Endothelial cell of umbilical vein (primary cell): ENCODE data around the gene FCER2. TPM values are rescaled to one million over a fixed set of nuclear protein-coding genes. Genes with fewer than 3 reads are reported as not detected.

ENCODE experiments used
- BruUV-seq: library from RNA; stranded (reverse); fragments of 400-500 nt; replicated peaks from 2 replicates; lab custom pipeline; 2021; lab: Mats Ljungman, UMichigan
- CTCF ChIA-PET: fragments of 300-600, 350-600 bp; sonication (Branson Sonifier 250); formaldehyde crosslinking; loops from one replicate; lab custom pipeline; 2021; ENCODE audit warnings: antibody characterized with exemption, inconsistent platforms; lab: Charles Lee
- POLR2A ChIA-PET: fragments of 300-600, 350-600 bp; sonication (Branson Sonifier 250); formaldehyde crosslinking; loops from one replicate; lab custom pipeline; 2021; ENCODE audit warnings: antibody characterized with exemption, inconsistent platforms; lab: Charles Lee
- DNase-seq: peaks from one replicate; pipeline ENCODE4 v3.0.0-alpha.2; 2011; ENCODE audit warnings: low read depth, low spot score
- FAIRE-seq: peaks from 2 replicates; lab custom pipeline; 2011; peaks lifted over from hg19 to GRCh38; lab: Jason Lieb, UNC
- H2AFZ ChIP-seq: 2 replicates; pipeline ENCODE4 v1.6.0; 2012; ENCODE audit warnings: low read depth, low read length, control low read depth, inconsistent platforms
- H3K27ac ChIP-seq: 2 replicates; pipeline ENCODE4 v1.5.1; 2011; ENCODE audit warnings: low read depth, mild to moderate bottlenecking, control low read depth, low read length, moderate library complexity; ENCODE audit not compliant: insufficient read depth
- H3K27me3 ChIP-seq, 2 experiments: 2 replicates each; pipeline versions ENCODE4 v1.6.0 to v1.6.1; 2011; ENCODE audit warnings: low read length in 2 of 2, mixed read lengths in 1 of 2; ENCODE audit not compliant: control insufficient read depth in 2 of 2, insufficient read depth in 2 of 2
- H3K36me3 ChIP-seq, 2 experiments: 2 replicates in 1 of 2; 3 replicates in 1 of 2; pipeline ENCODE4 v1.5.1; 2011; ENCODE audit warnings: low read length in 2 of 2, mild to moderate bottlenecking in 1 of 2, moderate library complexity in 1 of 2; ENCODE audit not compliant: control insufficient read depth in 2 of 2, insufficient read depth in 2 of 2; ENCODE audit errors: extremely low read depth in 1 of 2
- H3K4me1 ChIP-seq: 3 replicates; pipeline ENCODE4 v1.5.1; 2011; ENCODE audit warnings: mild to moderate bottlenecking, low read length; ENCODE audit not compliant: control insufficient read depth, insufficient read depth; ENCODE audit errors: extremely low read depth
- H3K4me2 ChIP-seq: 2 replicates; pipeline ENCODE4 v1.6.1; 2011; ENCODE audit warnings: low read length, control low read depth, mixed read lengths; ENCODE audit not compliant: insufficient read depth
- H3K4me3 ChIP-seq, 3 experiments: fragments of 200-600 bp in 1 of 3; sonication (generic), shearing (Covaris generic) in 1 of 3; replicated peaks in 1 of 3; 2 replicates each; pipeline ENCODE4 v1.5.1; 2011 to 2016; ENCODE audit warnings: control low read depth in 3 of 3, low read length in 3 of 3, mild to moderate bottlenecking in 2 of 3, inconsistent platforms in 1 of 3, low read depth in 1 of 3, moderate library complexity in 1 of 3; ENCODE audit not compliant: insufficient read depth in 1 of 3
- H3K79me2 ChIP-seq: 2 replicates; pipeline ENCODE4 v1.6.0; 2012; ENCODE audit warnings: low read length, inconsistent platforms; ENCODE audit not compliant: control insufficient read depth, insufficient read depth
- H3K9ac ChIP-seq: replicated peaks from 2 replicates; pipeline ENCODE3; 2011; ENCODE audit warnings: low read length, control low read depth; ENCODE audit not compliant: insufficient read depth; ENCODE audit errors: extremely low read depth
- H3K9me1 ChIP-seq: replicated peaks from 3 replicates; pipeline ENCODE4 v1.6.0; 2011; ENCODE audit warnings: mild to moderate bottlenecking, low read length; ENCODE audit not compliant: control insufficient read depth, insufficient read depth; ENCODE audit errors: extremely low read depth
- H3K9me3 ChIP-seq: replicated peaks from 2 replicates; pipeline ENCODE4 v1.5.1; 2012; ENCODE audit warnings: low read length, inconsistent platforms; ENCODE audit not compliant: control insufficient read depth, insufficient read depth
- H4K20me1 ChIP-seq: replicated peaks from 2 replicates; pipeline ENCODE3; 2011; ENCODE audit warnings: mild to moderate bottlenecking, low read length; ENCODE audit not compliant: control insufficient read depth, insufficient read depth; ENCODE audit errors: extremely low read depth
- CTCF ChIP-seq, 2 donors: IDR thresholded peaks; 1 replicate in 1 of 2; 2 replicates in 1 of 2; pipeline ENCODE4 v1.5.1; 2011; ENCODE audit warnings: low read length in 2 of 2, mild to moderate bottlenecking in 2 of 2, moderate library complexity in 2 of 2, control low read depth in 1 of 2, inconsistent platforms in 1 of 2, low read depth in 1 of 2; ENCODE audit not compliant: insufficient read depth in 1 of 2; ENCODE audit errors: extremely low read depth in 1 of 2
- EZH2 ChIP-seq: IDR thresholded peaks from 2 replicates; pipeline ENCODE4 v1.6.1; 2012; ENCODE audit warnings: borderline replicate concordance, low read depth, mild to moderate bottlenecking, moderate library complexity, low read length, inconsistent platforms; ENCODE audit not compliant: severe bottlenecking
- FOS ChIP-seq: IDR thresholded peaks from 2 replicates; pipeline ENCODE4 v1.6.1; 2011; ENCODE audit warnings: mild to moderate bottlenecking, low read length, moderate library complexity, borderline replicate concordance; ENCODE audit not compliant: insufficient read depth
- GATA2 ChIP-seq: IDR thresholded peaks from 2 replicates; pipeline ENCODE4 v1.7.0; 2011; ENCODE audit warnings: low read depth, mild to moderate bottlenecking, moderate library complexity, mixed read lengths, low read length; ENCODE audit not compliant: insufficient read length, insufficient read depth
- JUN ChIP-seq: IDR thresholded peaks from 2 replicates; pipeline ENCODE4 v1.6.1; 2011; ENCODE audit warnings: borderline replicate concordance, low read depth; ENCODE audit not compliant: insufficient read length, insufficient read depth
- MAX ChIP-seq: IDR thresholded peaks from 2 replicates; pipeline ENCODE4 v1.6.1; 2011; ENCODE audit not compliant: insufficient read depth, insufficient read length
- MYC ChIP-seq: IDR thresholded peaks from one replicate; pipeline ENCODE4 v1.6.1; 2011; ENCODE audit warnings: mild to moderate bottlenecking, low read depth, low read length
- POLR2A ChIP-seq: IDR thresholded peaks from 2 replicates; pipeline ENCODE4 v1.6.1; 2012; ENCODE audit warnings: low read depth, mild to moderate bottlenecking, control low read depth, low read length
- POLR2AphosphoS5 ChIP-seq: IDR thresholded peaks from 2 replicates; pipeline ENCODE4 v1.6.1; 2012; ENCODE audit warnings: low read depth, mild to moderate bottlenecking, control low read depth, low read length, moderate library complexity; ENCODE audit not compliant: insufficient read depth
- dilution Hi-C: fragments of 300-500 bp; cut with MboI; formaldehyde crosslinking; loops from one replicate; pipeline ENCODE4 v1.15.0; 2019; ENCODE audit warnings: low sequenced_read_pairs; ENCODE audit not compliant: extremely low pct_ligation_motif_present
- intact Hi-C: fragments of 100-400 bp; cut with micrococcal nuclease; formaldehyde crosslinking; loops from one replicate; pipeline ENCODE4 v1.10.0; 2022
- polyA plus RNA-seq, 4 experiments: library from polyadenylated mRNA; depleted of rRNA in 3 of 4; stranded (reverse) in 3 of 4; unstranded in 1 of 4; fragments of >200 nt; gene quantifications; 2 replicates each; pipeline versions ENCODE4 v1.2.1 to v1.2.3, GENCODE V29; 2011 to 2012; ENCODE audit warnings: missing spikeins in 1 of 4
- total RNA-seq: library from RNA; stranded (reverse); gene quantifications from 2 replicates; pipeline ENCODE4 v1.2.3, GENCODE V29; 2021

Gene FCER2
- total and polyA plus RNA-seq, 2 donors (not counting 3 experiments of a cell fraction or from before 2014, with no cell fraction given), result not detected

GRCh38 chr19:7744199-7744786 lies 42.4 kb upstream of the FCER2 start:
- no peak overlapping the region for H3K4me2 ChIP-seq
- no peaks in the 10 kb centered on the region for H3K79me2 ChIP-seq
- no peaks in the 10 kb centered on the region for H3K4me1 ChIP-seq
- no peak overlapping the region for H3K9ac ChIP-seq
- POLR2A ChIA-PET, result no interaction called here
- no TSS peak for BruUV-seq
- H3K27me3 ChIP-seq, result peaks cover 0 to 3% of the 10 kb centered on the region in 2 experiments
- H3K36me3 ChIP-seq, result no peaks in the 10 kb centered on the region
- H4K20me1 ChIP-seq, result no peaks in the 10 kb centered on the region
- TF ChIP-seq POLR2AphosphoS5, result no peak
- no peak for TF ChIP-seq MYC
- TF ChIP-seq CTCF (IDR thresholded peaks at IDR 0.05; ENCODE audit: extremely low read depth in 1 of 2, insufficient read depth in 1 of 2, low read depth in 1 of 2, low read length in 2 of 2), result no peak
- TF ChIP-seq JUN, result no peak
- no peak for TF ChIP-seq POLR2A
- no peak for TF ChIP-seq MAX
- TF ChIP-seq GATA2, result no peak
- TF ChIP-seq FOS, result no peak
- no peak for TF ChIP-seq EZH2
- no peak overlapping the region for H2AFZ ChIP-seq
- H3K9me1 ChIP-seq, result no peaks in the 10 kb centered on the region
- FAIRE-seq (no peak), DNase-seq (no peak)
- intact Hi-C loops (no loop called here), dilution Hi-C loops (no loop called here)
- H3K27ac ChIP-seq, result no peak overlapping the region
- H3K4me3 ChIP-seq, result no peak overlapping the region
- CTCF ChIA-PET, result interaction anchor here (1.9 to 2.0 kb wide), 2 partner anchors 63 to 176 kb away, joined by 5 read pairs; partner anchors contain the start of gene TRAPPC5
- H3K9me3 ChIP-seq, result no peaks in the 10 kb centered on the region
